Adrenal gland (tissue), 12 donors: ENCODE results near the gene ANO2. TPM values are rescaled to one million over a fixed set of nuclear protein-coding genes. Genes with fewer than 3 reads are reported as not detected.

ENCODE experiments used
- DNase-seq, 7 donors: peaks; one replicate each; pipeline ENCODE4 v3.0.0-alpha.2; 2019 to 2020
- H3K27ac ChIP-seq, 5 donors: fragments of 200-600 bp; sonication (generic) in 4 of 5; 1 replicate in 3 of 5; 2 replicates in 2 of 5; pipeline versions ENCODE4 v1.5.1 to v1.8.0; 2016 to 2020; ENCODE audit warnings: mild to moderate bottlenecking in 1 of 5
- H3K27me3 ChIP-seq: fragments of 200-600 bp; 2 replicates; pipeline ENCODE4 v1.8.0; 2021
- H3K36me3 ChIP-seq, 2 donors: fragments of 200-600 bp; replicated peaks in 1 of 2; 1 replicate in 1 of 2; 2 replicates in 1 of 2; pipeline versions ENCODE4 v1.5.1 to v1.8.0; 2018 to 2022
- H3K4me1 ChIP-seq, 2 donors: fragments of 200-600 bp; replicated peaks in 1 of 2; 1 replicate in 1 of 2; 2 replicates in 1 of 2; pipeline versions ENCODE4 v1.5.1 to v1.8.0; 2018 to 2021
- H3K4me3 ChIP-seq, 4 donors: fragments of 200-600 bp; sonication (generic) in 3 of 4; one replicate each; pipeline ENCODE4 v1.5.1; 2016 to 2018
- H3K9me3 ChIP-seq, 3 donors: fragments of 200-600 bp; sonication (generic) in 1 of 3; replicated peaks in 1 of 3; 1 replicate in 2 of 3; 2 replicates in 1 of 3; pipeline versions ENCODE4 v1.5.1 to v1.8.0; 2016 to 2021
- POLR2A ChIP-seq, 2 donors: fragments of 450-650 bp; IDR thresholded peaks; one replicate each; pipeline ENCODE4 v1.6.1; 2017; ENCODE audit warnings: antibody characterized with exemption in 2 of 2, mild to moderate bottlenecking in 2 of 2, moderate library complexity in 1 of 2
- WGBS, 4 donors: extraction: QIAGEN DNeasy Blood & Tissue Kit in 2 of 4; methylation state at CpG; one replicate each; pipeline versions ENCODE4 v1.1.5 to v1.1.7; 2013 to 2017; 5-methylcytosine and 5-hydroxymethylcytosine counted together
- intact Hi-C, 2 donors: fragments of 100-400 bp; cut with DNase I; formaldehyde crosslinking; loops; one replicate each; pipeline versions ENCODE4 v1.14.1 to v1.15.0; 2022 to 2023
- polyA plus RNA-seq, 3 donors: library from polyadenylated mRNA; stranded (reverse); fragments of 200-250 nt in 2 of 3; fragments of 350-450 nt in 1 of 3; fragmentation: Illumina TruSeq in 1 of 3; extraction: RNeasy Lipid Tissue Mini Kit (QIAGEN cat#74804) in 1 of 3; gene quantifications; one replicate each; pipeline ENCODE4 v1.2.3, GENCODE V29; 2013 to 2014
- total RNA-seq, 9 donors: library from RNA; depleted of rRNA in 4 of 9; stranded (reverse); fragments of >200 nt in 4 of 9; fragments of 120-200 nt in 1 of 9; fragmentation: NEBNext Ultra II Directional in 1 of 9; extraction: Animal tissue kit (Norgen Biotek cat#: 25700) in 1 of 9; gene quantifications; one replicate each; pipeline versions ENCODE4 v1.1.0 to v1.2.4, GENCODE V29; 2013 to 2023
- TF ChIP-seq, protein P1 (sequence below), 6 experiments: fragments of 450-650 bp in 4 of 6; fragments of 200-600 bp in 2 of 6; sonication (generic) in 1 of 6; IDR thresholded peaks; 1 replicate in 5 of 6; 2 replicates in 1 of 6; pipeline versions ENCODE4 v1.5.1 to v1.8.0; 2016 to 2021; ENCODE audit warnings: antibody characterized with exemption in 6 of 6, mild to moderate bottlenecking in 2 of 6, moderate library complexity in 1 of 6
- donor health status: healthy with polysubstance abuse.
- donor health status: Bipolar disorder and iron deficiency.
- donor health status: DM: yes; HTN: yes; CAD: no.
- donor health status: DM: no; HTN: no; CAD: no.
- donor health status: DM: no; HTN: no; CAD: no.
- donor health status: DM: yes; HTN: yes; CAD: no.

The ANO2 gene
- total and polyA plus RNA-seq, 12 donors = 0.17 to 1.8 (median 0.88) TPM; not detected in 1

DNA sequence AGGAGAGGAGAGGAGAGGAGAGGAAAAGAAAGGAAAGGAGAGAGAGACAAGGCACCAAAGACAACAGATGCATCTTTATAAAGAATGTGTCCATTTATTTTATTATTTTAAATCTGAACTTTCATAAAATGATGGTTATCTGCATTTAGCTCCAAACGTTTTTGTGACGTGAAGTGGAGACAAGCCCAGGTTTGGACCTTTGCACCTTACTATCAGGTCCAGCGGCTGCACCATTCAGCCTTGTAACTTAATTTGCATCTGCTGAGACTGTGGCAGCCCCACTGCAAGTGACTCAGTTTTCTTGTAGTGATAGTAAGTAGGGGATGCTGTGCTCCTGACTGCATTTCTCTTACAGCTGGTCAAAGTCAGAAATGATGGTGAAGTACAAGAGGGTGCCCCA is 382.5 kb downstream of the ANO2 start:
- H3K27me3 ChIP-seq = no peaks in the 10 kb centered on the region
- H3K4me1 ChIP-seq = no peaks in the 10 kb centered on the region
- no peak for DNase-seq
- intact Hi-C loops = no loop called here
- no peak overlapping the region for H3K4me3 ChIP-seq
- H3K27ac ChIP-seq = no peak overlapping the region
- H3K9me3 ChIP-seq = no peaks in the 10 kb centered on the region
- no peaks in the 10 kb centered on the region for H3K36me3 ChIP-seq
- TF ChIP-seq POLR2A (IDR thresholded peaks at IDR 0.05) = no peak
- TF ChIP-seq, protein P1, sequence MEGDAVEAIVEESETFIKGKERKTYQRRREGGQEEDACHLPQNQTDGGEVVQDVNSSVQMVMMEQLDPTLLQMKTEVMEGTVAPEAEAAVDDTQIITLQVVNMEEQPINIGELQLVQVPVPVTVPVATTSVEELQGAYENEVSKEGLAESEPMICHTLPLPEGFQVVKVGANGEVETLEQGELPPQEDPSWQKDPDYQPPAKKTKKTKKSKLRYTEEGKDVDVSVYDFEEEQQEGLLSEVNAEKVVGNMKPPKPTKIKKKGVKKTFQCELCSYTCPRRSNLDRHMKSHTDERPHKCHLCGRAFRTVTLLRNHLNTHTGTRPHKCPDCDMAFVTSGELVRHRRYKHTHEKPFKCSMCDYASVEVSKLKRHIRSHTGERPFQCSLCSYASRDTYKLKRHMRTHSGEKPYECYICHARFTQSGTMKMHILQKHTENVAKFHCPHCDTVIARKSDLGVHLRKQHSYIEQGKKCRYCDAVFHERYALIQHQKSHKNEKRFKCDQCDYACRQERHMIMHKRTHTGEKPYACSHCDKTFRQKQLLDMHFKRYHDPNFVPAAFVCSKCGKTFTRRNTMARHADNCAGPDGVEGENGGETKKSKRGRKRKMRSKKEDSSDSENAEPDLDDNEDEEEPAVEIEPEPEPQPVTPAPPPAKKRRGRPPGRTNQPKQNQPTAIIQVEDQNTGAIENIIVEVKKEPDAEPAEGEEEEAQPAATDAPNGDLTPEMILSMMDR (IDR thresholded peaks at IDR 0.05) = no peak
- 56 to 81% (median 71%) methylated on average over 3 of the region's 3 CpGs for WGBS, 4 donors

DNA sequence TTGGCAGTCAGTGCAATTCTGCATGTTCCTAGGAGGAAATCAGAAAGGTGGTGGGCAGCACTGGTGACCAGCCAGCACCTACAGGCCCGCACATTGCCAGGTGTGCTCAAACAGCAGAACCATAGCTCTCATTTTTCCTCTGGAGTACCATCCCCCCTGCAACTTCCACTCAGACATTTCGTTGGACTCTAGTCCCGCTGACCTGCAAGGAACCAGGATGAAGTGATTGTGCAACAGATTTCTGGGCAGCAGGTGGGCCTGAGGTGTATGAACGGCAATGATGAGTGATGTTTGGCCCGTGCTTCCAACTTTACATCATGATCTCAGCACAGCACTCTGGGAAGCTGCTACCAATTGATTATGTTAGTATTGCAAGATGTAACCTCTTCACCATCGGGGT is 383.2 kb downstream of the ANO2 start:
- no peak overlapping the region for H3K4me3 ChIP-seq
- no peaks in the 10 kb centered on the region for H3K27me3 ChIP-seq
- H3K27ac ChIP-seq = no peak overlapping the region
- TF ChIP-seq, protein P1 (IDR thresholded peaks at IDR 0.05) = no peak
- no peak for TF ChIP-seq POLR2A (IDR thresholded peaks at IDR 0.05)
- no peaks in the 10 kb centered on the region for H3K4me1 ChIP-seq
- H3K36me3 ChIP-seq = no peaks in the 10 kb centered on the region
- intact Hi-C loops = no loop called here
- no peak for DNase-seq
- H3K9me3 ChIP-seq = no peaks in the 10 kb centered on the region
- 81 to 90% (median 89%) methylated on average over 5 to 6 of the region's 6 CpGs for WGBS, 4 donors

DNA sequence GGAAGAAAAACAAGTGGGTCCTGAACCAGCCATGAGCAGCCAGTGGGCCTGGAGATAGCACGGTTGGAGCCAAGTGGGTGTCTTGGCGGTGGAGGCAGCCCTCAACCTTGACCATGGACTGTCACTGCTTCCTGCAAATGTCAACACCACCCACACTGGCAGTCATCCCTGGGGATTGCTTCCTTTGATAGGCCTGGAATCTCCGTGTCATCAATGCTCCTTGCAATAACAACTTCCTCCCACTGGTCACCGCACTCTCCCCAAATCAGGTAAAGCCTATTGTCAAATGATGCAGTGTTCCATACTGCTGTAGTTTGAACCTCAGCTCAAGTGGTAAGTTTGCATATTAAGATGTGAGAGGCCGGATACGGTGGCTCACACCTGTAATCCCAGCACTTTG is 384.0 kb downstream of the ANO2 start:
- WGBS, 4 donors = 58 to 67% (median 64%) methylated on average over 6 of the region's 6 CpGs
- H3K36me3 ChIP-seq = no peaks in the 10 kb centered on the region
- H3K4me3 ChIP-seq = no peak overlapping the region
- TF ChIP-seq, protein P1 (IDR thresholded peaks at IDR 0.05) = no peak
- TF ChIP-seq POLR2A (IDR thresholded peaks at IDR 0.05) = no peak
- intact Hi-C loops = no loop called here
- no peaks in the 10 kb centered on the region for H3K4me1 ChIP-seq
- no peak for DNase-seq
- no peaks in the 10 kb centered on the region for H3K27me3 ChIP-seq
- no peak overlapping the region for H3K27ac ChIP-seq
- no peaks in the 10 kb centered on the region for H3K9me3 ChIP-seq

DNA sequence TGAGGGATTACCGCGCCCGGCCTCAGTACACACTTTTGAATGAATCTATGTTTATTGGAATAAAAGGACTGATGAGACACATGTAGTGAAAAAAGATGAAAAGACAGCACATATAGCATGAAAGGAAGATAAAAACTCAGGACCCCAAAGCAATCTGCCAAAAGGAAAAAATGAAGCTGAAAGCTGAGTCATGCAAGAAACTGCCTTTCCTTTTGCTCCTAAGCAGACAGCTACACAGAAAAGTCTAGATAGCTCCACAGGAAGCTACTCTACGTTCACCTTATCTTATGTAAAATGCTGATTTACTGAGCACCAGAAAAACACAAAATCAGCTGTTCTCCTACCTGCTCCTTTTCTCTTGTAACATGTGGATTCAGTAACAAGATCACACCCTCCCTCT is 384.8 kb downstream of the ANO2 start:
- no peaks in the 10 kb centered on the region for H3K9me3 ChIP-seq
- TF ChIP-seq, protein P1 (IDR thresholded peaks at IDR 0.05) = no peak
- no peak for TF ChIP-seq POLR2A (IDR thresholded peaks at IDR 0.05)
- intact Hi-C loops = no loop called here
- 79 to 84% (median 82%) methylated on average over 4 of the region's 4 CpGs for WGBS, 4 donors
- H3K4me1 ChIP-seq = no peaks in the 10 kb centered on the region
- no peak overlapping the region for H3K27ac ChIP-seq
- no peak overlapping the region for H3K4me3 ChIP-seq
- no peaks in the 10 kb centered on the region for H3K27me3 ChIP-seq
- DNase-seq = no peak
- no peaks in the 10 kb centered on the region for H3K36me3 ChIP-seq
